ENCODE data around the gene GCK.

The GCK gene

GRCh38 chr7:44193011-44193802 lies 4.0 kb upstream of the GCK start:
- Histone ChIP-seq H3K27me3 (ENCODE audit: control insufficient read depth in 3 of 3, insufficient read depth in 3 of 3, low read depth in 1 of 3, low read length in 3 of 3) (peaks cover 0 to 8% (median 0%) of the 10 kb centered on the region in 3 experiments), H3K36me3 (replicated peaks in 1 of 2; ENCODE audit: control insufficient read depth in 2 of 2, insufficient read depth in 2 of 2, low read length in 2 of 2) (no peaks in the 10 kb centered on the region), H2BK15ac (ENCODE audit: low read length) (no peak overlapping the region), H3K4me1 (ENCODE audit: control insufficient read depth in 2 of 2, insufficient read depth in 1 of 2, low read depth in 1 of 2, low read length in 2 of 2) (peaks cover 0 to 8% of the 10 kb centered on the region in 2 donors), H3K4ac (ENCODE audit: low read length) (no peak overlapping the region), H3K18ac (ENCODE audit: low read length) (no peak overlapping the region), H3K23ac (ENCODE audit: low read depth, low read length, poor library complexity) (no peak overlapping the region), H4K91ac (ENCODE audit: low read depth, low read length, poor library complexity) (no peak overlapping the region), H3K79me1 (ENCODE audit: low read depth, low read length) (no peaks in the 10 kb centered on the region), H3K4me2 (ENCODE audit: insufficient read depth, low read length, poor library complexity, severe bottlenecking) (no peak overlapping the region), H2BK12ac (ENCODE audit: low read length) (no peak overlapping the region), H3K14ac (ENCODE audit: low read length) (no peak overlapping the region), H2AK5ac (ENCODE audit: low read depth, low read length) (no peak overlapping the region), H2AFZ (ENCODE audit: low read length) (peak overlapping the region; percentile 8), H3K27ac (replicated peaks; ENCODE audit: low read length) (no peak overlapping the region), H3K4me3 (ENCODE audit: low read length in 2 of 2) (no peak overlapping the region), H4K8ac (ENCODE audit: low read depth, low read length) (no peak overlapping the region), H2BK120ac (ENCODE audit: low read depth, low read length) (no peak overlapping the region), H2BK5ac (ENCODE audit: low read length) (no peak overlapping the region), H3K9ac (ENCODE audit: low read depth, low read length, poor library complexity) (no peak overlapping the region), H3K9me3 (replicated peaks in 1 of 2; ENCODE audit: control insufficient read depth in 2 of 2, insufficient read depth in 1 of 2, low read depth in 1 of 2, low read length in 2 of 2) (no peaks in the 10 kb centered on the region)
- no CpG with 5 or more reads among the region's 7 CpGs for WGBS, 2 donors (ENCODE audit: extremely low coverage in 2 of 2, insufficient read length in 2 of 2, insufficient replicate concordance in 1 of 2)
- no peak for DNase-seq (ENCODE audit: low spot score)

GRCh38 chr7:44191171-44191570 lies 1.9 kb upstream of the GCK start:
- Histone ChIP-seq H3K23ac (ENCODE audit: low read depth, low read length, poor library complexity) (no peak overlapping the region), H3K4ac (ENCODE audit: low read length) (no peak overlapping the region), H2BK120ac (ENCODE audit: low read depth, low read length) (no peak overlapping the region), H3K4me1 (ENCODE audit: control insufficient read depth in 2 of 2, insufficient read depth in 1 of 2, low read depth in 1 of 2, low read length in 2 of 2) (peaks cover 0 to 8% of the 10 kb centered on the region in 2 donors), H4K91ac (ENCODE audit: low read depth, low read length, poor library complexity) (no peak overlapping the region), H2AFZ (ENCODE audit: low read length) (no peak overlapping the region), H3K14ac (ENCODE audit: low read length) (no peak overlapping the region), H3K36me3 (replicated peaks in 1 of 2; ENCODE audit: control insufficient read depth in 2 of 2, insufficient read depth in 2 of 2, low read length in 2 of 2) (no peaks in the 10 kb centered on the region), H3K4me3 (ENCODE audit: low read length in 2 of 2) (no peak overlapping the region), H2BK5ac (ENCODE audit: low read length) (no peak overlapping the region), H3K9me3 (replicated peaks in 1 of 2; ENCODE audit: control insufficient read depth in 2 of 2, insufficient read depth in 1 of 2, low read depth in 1 of 2, low read length in 2 of 2) (no peaks in the 10 kb centered on the region), H3K27ac (replicated peaks; ENCODE audit: low read length) (no peak overlapping the region), H4K8ac (ENCODE audit: low read depth, low read length) (no peak overlapping the region), H3K27me3 (ENCODE audit: control insufficient read depth in 3 of 3, insufficient read depth in 3 of 3, low read depth in 1 of 3, low read length in 3 of 3) (peaks cover 0 to 20% (median 0%) of the 10 kb centered on the region in 3 experiments), H3K4me2 (ENCODE audit: insufficient read depth, low read length, poor library complexity, severe bottlenecking) (no peak overlapping the region), H3K79me1 (ENCODE audit: low read depth, low read length) (no peaks in the 10 kb centered on the region), H3K18ac (ENCODE audit: low read length) (no peak overlapping the region), H2BK15ac (ENCODE audit: low read length) (no peak overlapping the region), H3K9ac (ENCODE audit: low read depth, low read length, poor library complexity) (no peak overlapping the region), H2AK5ac (ENCODE audit: low read depth, low read length) (no peak overlapping the region), H2BK12ac (ENCODE audit: low read length) (no peak overlapping the region)
- WGBS, 2 donors (ENCODE audit: extremely low coverage in 2 of 2, insufficient read length in 2 of 2, insufficient replicate concordance in 1 of 2), result no CpG with 5 or more reads among the region's 5 CpGs
- no peak for DNase-seq (ENCODE audit: low spot score)

- Histone ChIP-seq H3K36me3 (replicated peaks in 1 of 2; ENCODE audit: control insufficient read depth in 2 of 2, insufficient read depth in 2 of 2, low read length in 2 of 2) (no peaks in the 10 kb centered on the region), H2BK15ac (ENCODE audit: low read length) (peak overlapping the region; percentile 9), H3K14ac (ENCODE audit: low read length) (no peak overlapping the region), H3K4me3 (ENCODE audit: low read length in 2 of 2) (no peak overlapping the region), H2BK120ac (ENCODE audit: low read depth, low read length) (no peak overlapping the region), H3K79me1 (ENCODE audit: low read depth, low read length) (no peaks in the 10 kb centered on the region), H2AK5ac (ENCODE audit: low read depth, low read length) (peak overlapping the region; percentile 67), H3K27ac (replicated peaks; ENCODE audit: low read length) (no peak overlapping the region), H2BK12ac (ENCODE audit: low read length) (no peak overlapping the region), H2BK5ac (ENCODE audit: low read length) (no peak overlapping the region), H3K9ac (ENCODE audit: low read depth, low read length, poor library complexity) (peak overlapping the region; percentile 10), H4K91ac (ENCODE audit: low read depth, low read length, poor library complexity) (no peak overlapping the region), H3K4me1 (ENCODE audit: control insufficient read depth in 2 of 2, insufficient read depth in 1 of 2, low read depth in 1 of 2, low read length in 2 of 2) (peaks cover 0 to 9% of the 10 kb centered on the region in 2 donors), H4K8ac (ENCODE audit: low read depth, low read length) (no peak overlapping the region), H3K9me3 (replicated peaks in 1 of 2; ENCODE audit: control insufficient read depth in 2 of 2, insufficient read depth in 1 of 2, low read depth in 1 of 2, low read length in 2 of 2) (no peaks in the 10 kb centered on the region), H3K18ac (ENCODE audit: low read length) (no peak overlapping the region), H3K4me2 (ENCODE audit: insufficient read depth, low read length, poor library complexity, severe bottlenecking) (no peak overlapping the region), H3K27me3 (ENCODE audit: control insufficient read depth in 3 of 3, insufficient read depth in 3 of 3, low read depth in 1 of 3, low read length in 3 of 3) (peaks cover 0 to 27% (median 0%) of the 10 kb centered on the region in 3 experiments), H3K23ac (ENCODE audit: low read depth, low read length, poor library complexity) (peak overlapping the region; percentile 9), H2AFZ (ENCODE audit: low read length) (no peak overlapping the region), H3K4ac (ENCODE audit: low read length) (no peak overlapping the region)
- no peak for DNase-seq (ENCODE audit: low spot score)
- WGBS, 2 donors (ENCODE audit: extremely low coverage in 2 of 2, insufficient read length in 2 of 2, insufficient replicate concordance in 1 of 2), result no CpG with 5 or more reads among the region's 14 CpGs
These were observed 994 bp upstream of the GCK start for GRCh38 chr7:44189993-44190872.

Measured in neuronal stem cell (in vitro differentiated cells).